Lower leg skin (tissue), 3 donors: ENCODE measurements around the gene CTXN2.

Source experiments
- CTCF ChIP-seq, 3 donors: fragments of 450-650 bp; IDR thresholded peaks; one replicate each; pipeline ENCODE4 v1.5.1; 2016; ENCODE audit warnings: antibody characterized with exemption in 3 of 3, mild to moderate bottlenecking in 3 of 3, moderate library complexity in 2 of 3
- POLR2A ChIP-seq, 2 donors: fragments of 450-650 bp; IDR thresholded peaks; one replicate each; pipeline ENCODE4 v1.6.1; 2016 to 2017; ENCODE audit warnings: antibody characterized with exemption in 2 of 2, mild to moderate bottlenecking in 1 of 2, moderate library complexity in 1 of 2

GRCh38 chr15:48182749-48183148 lies 8.7 kb upstream of the CTXN2 start:
- TF ChIP-seq CTCF (IDR thresholded peaks at IDR 0.05) = no peak
- TF ChIP-seq POLR2A (IDR thresholded peaks at IDR 0.05) = no peak
